ENCODE measurements around the gene FAM217B.

Gene FAM217B, protein sequence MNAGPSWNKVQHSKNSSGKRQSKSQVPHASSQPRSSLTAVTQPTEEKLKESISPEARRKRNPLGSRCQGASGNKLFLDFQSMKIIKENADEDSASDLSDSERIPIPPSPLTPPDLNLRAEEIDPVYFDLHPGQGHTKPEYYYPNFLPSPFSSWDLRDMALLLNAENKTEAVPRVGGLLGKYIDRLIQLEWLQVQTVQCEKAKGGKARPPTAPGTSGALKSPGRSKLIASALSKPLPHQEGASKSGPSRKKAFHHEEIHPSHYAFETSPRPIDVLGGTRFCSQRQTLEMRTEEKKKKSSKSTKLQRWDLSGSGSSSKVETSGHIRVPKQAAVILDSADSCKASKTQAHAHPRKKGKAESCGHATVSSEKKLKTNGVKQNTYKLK

DNA sequence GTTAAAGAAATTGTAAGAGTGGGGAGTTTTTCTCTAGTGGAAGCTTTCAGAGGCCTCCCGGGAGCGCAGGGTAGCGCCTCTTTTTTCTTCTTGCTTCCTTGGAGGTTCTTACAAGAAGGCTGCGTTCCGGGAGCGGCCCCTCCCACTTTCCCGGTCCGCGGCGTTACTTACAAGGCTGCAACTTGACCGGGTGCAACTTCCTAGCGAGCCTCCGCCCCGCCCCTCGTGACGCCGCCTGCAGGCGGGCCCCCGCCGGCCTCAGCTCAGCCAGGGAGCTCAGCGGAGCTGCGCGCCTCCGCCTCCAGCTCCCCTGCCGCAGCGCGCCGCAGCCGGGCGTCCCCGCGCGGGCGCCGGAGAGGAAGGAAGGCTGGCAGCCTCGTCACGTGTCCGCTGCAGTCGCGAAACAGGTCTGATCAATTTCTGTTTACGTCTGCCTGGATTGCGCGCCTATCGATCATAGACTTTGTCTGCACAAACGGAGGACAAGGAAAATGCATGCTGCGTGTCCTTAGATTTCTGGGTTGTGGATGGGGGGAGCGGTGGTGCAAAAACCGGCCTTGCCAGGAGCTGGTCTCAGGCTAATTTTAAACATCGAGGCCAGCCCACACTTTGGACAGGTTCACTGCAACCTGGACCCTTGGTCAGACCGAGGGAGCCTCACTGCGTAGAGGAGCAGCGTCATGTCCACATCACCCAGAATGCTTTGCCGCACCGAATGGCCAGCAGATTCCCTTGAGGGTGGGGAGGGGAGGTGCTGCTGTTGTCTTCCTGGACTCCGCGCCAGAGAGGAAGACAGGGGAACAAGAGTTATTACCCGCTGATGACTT is at the start of gene FAM217B, which contains the start of gene PPP1R3D:
Gene FAM217B, plus strand, starts transcription at position 261 of the 827 bp plus-strand sequence. CDS start 3,555 bp downstream, outside the sequence.
Gene PPP1R3D, minus strand, starts transcription at position 177 of the 827 bp plus-strand sequence. CDS start 374 bp downstream, outside the sequence.
- peak; percentile 96 for DNase-seq (ENCODE audit: low read depth)
- TF ChIP-seq, protein P1, sequence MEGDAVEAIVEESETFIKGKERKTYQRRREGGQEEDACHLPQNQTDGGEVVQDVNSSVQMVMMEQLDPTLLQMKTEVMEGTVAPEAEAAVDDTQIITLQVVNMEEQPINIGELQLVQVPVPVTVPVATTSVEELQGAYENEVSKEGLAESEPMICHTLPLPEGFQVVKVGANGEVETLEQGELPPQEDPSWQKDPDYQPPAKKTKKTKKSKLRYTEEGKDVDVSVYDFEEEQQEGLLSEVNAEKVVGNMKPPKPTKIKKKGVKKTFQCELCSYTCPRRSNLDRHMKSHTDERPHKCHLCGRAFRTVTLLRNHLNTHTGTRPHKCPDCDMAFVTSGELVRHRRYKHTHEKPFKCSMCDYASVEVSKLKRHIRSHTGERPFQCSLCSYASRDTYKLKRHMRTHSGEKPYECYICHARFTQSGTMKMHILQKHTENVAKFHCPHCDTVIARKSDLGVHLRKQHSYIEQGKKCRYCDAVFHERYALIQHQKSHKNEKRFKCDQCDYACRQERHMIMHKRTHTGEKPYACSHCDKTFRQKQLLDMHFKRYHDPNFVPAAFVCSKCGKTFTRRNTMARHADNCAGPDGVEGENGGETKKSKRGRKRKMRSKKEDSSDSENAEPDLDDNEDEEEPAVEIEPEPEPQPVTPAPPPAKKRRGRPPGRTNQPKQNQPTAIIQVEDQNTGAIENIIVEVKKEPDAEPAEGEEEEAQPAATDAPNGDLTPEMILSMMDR (conservative IDR thresholded peaks at IDR 0.05; ENCODE audit: control insufficient read depth, insufficient read depth, low read depth, low read length), result no peak
- peak within 1 kb of the TSS; percentile 80 for H3K4me3 ChIP-seq (ENCODE audit: control insufficient read depth, low read depth, low read length)

DNA sequence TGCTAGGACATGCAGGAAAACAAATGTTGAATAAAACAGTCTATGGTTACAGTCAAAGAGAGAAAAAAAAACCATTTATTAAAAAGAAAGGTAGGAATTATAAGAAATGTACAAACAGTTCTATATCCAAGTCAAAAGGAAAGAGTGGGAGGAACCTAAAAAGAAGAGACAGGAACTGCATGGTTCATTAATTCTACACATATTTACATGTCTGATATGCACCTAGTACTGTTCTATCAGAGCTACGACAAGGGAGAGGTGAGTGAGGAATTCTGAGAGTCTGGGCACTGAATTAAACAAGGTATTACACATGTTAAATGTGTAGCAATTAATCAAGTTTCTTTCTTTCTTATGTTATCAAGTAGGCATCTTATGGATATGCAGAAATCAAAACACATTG is 48.6 kb upstream of the FAM217B start:
- no peak for DNase-seq (ENCODE audit: low read depth)
- no peak overlapping the region for H3K4me3 ChIP-seq (ENCODE audit: control insufficient read depth, low read depth, low read length)
- TF ChIP-seq, protein P1 (conservative IDR thresholded peaks at IDR 0.05; ENCODE audit: control insufficient read depth, insufficient read depth, low read depth, low read length), result no peak

DNA sequence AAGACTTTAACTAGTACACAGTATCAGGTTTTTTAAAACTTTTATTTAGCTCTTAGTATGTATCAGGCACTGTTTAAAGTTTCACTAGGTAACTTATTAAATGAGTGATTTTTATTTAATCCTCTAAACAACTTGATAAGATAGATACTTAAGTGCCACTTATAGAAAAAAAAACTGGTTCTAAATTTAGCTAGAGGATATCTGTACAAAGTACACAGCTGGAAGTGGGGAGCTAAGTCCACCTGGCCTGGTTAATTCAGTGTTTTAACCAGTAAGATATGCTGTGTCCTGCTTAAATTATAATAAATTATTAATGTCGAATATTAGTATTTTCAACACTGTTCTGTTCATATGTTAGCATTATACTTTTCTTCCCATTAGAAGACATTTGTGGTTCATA is 44.3 kb upstream of the FAM217B start:
- TF ChIP-seq, protein P1 (conservative IDR thresholded peaks at IDR 0.05; ENCODE audit: control insufficient read depth, insufficient read depth, low read depth, low read length), result no peak
- H3K4me3 ChIP-seq (ENCODE audit: control insufficient read depth, low read depth, low read length), result no peak overlapping the region
- no peak for DNase-seq (ENCODE audit: low read depth)

DNA sequence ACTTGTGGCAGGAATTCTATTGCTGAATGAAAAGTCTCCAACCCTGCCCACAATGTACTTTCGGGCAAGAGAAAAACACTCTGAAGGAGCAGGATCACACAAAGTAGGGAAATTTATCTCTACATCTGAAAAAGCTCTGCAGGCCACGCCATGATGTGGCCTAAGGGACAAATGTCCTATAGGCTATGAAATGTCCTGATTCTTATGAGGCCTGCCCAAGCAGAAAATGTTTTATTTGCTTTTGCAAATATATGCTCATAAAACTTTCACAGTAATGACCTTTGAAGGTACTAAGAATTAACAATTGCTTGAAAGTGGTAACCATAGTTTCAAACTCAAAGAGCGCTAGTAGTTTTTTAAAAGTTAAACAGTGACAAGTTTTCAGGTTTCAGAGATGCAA is 37.7 kb upstream of the FAM217B start:
- DNase-seq (ENCODE audit: low read depth), result no peak
- TF ChIP-seq, protein P1 (conservative IDR thresholded peaks at IDR 0.05; ENCODE audit: control insufficient read depth, insufficient read depth, low read depth, low read length), result no peak
- H3K4me3 ChIP-seq (ENCODE audit: control insufficient read depth, low read depth, low read length), result no peak overlapping the region

DNA sequence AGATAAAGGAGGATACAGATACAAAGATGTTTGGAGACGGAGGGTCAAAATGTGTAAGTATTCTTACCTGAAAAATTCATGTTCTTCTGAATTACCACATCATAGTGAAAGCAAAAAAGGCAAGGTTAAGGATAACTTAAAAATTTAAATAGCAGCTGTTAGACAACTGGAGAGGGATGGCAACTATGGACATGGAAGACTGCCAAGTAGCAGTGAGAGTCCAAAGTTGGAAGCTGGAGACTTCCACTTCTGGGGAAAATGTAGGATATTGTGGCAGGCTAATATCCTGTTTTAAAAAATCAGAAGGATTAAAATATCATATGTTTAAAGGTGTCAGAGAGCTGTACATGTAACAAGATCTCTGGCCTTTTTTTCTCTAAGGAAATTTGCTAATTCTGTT is 36.6 kb upstream of the FAM217B start:
- TF ChIP-seq, protein P1 (conservative IDR thresholded peaks at IDR 0.05; ENCODE audit: control insufficient read depth, insufficient read depth, low read depth, low read length), result no peak
- H3K4me3 ChIP-seq (ENCODE audit: control insufficient read depth, low read depth, low read length), result no peak overlapping the region
- no peak for DNase-seq (ENCODE audit: low read depth)

DNA sequence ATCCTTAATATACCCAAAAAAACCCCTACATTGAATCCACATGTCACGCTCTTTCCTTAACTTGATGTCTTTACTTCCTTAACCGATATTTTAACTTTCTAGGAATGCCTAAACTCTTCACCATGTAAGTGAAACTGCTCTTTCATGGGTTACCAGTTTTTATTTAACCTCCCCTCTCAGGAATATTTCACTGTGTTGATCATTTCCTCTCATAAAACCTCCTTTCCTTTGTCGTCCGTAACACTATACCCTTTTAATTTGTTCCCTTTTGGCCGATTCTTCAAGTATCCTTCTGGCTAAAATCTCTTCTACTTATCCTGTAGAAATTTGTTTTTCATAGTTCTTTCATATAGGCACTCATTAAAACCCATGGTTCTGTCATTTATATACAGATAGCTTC is 31.3 kb upstream of the FAM217B start:
- no peak overlapping the region for H3K4me3 ChIP-seq (ENCODE audit: control insufficient read depth, low read depth, low read length)
- TF ChIP-seq, protein P1 (conservative IDR thresholded peaks at IDR 0.05; ENCODE audit: control insufficient read depth, insufficient read depth, low read depth, low read length), result no peak
- DNase-seq (ENCODE audit: low read depth), result no peak

Measured in fibroblast of mammary gland (primary cell).